Astrocyte (in vitro differentiated cells and primary cell): ENCODE data around the gene GDPD5. TPM values are rescaled to one million over a fixed set of nuclear protein-coding genes. Genes with fewer than 3 reads are reported as not detected.

Source experiments
- DNase-seq: peaks from one replicate; pipeline ENCODE4 v3.0.0-alpha.2; 2010; ENCODE audit warnings: low read depth
- FAIRE-seq: peaks from 2 replicates; lab custom pipeline; 2011; peaks lifted over from hg19 to GRCh38; lab: Jason Lieb, UNC
- H2AFZ ChIP-seq: 2 replicates; pipeline ENCODE4 v1.6.0; 2012; ENCODE audit warnings: low read depth, low read length, inconsistent platforms
- H3K27ac ChIP-seq: 2 replicates; pipeline ENCODE4 v1.5.1; 2011; ENCODE audit warnings: low read depth, low read length, inconsistent platforms
- H3K27me3 ChIP-seq: 2 replicates; pipeline ENCODE4 v1.6.0; 2011; ENCODE audit warnings: low read length, inconsistent platforms; ENCODE audit not compliant: insufficient read depth
- H3K36me3 ChIP-seq: 2 replicates; pipeline ENCODE4 v1.5.1; 2011; ENCODE audit warnings: low read length, inconsistent platforms; ENCODE audit not compliant: insufficient read depth
- H3K4me1 ChIP-seq: 2 replicates; pipeline ENCODE4 v1.5.1; 2011; ENCODE audit warnings: low read length, inconsistent platforms; ENCODE audit not compliant: insufficient read depth
- H3K4me2 ChIP-seq: 2 replicates; pipeline ENCODE4 v1.6.0; 2012; ENCODE audit warnings: low read length, inconsistent platforms
- H3K4me3 ChIP-seq: 2 replicates; pipeline ENCODE4 v1.5.1; 2011; ENCODE audit warnings: low read depth, mild to moderate bottlenecking, low read length, inconsistent platforms; ENCODE audit not compliant: insufficient read depth
- H3K79me2 ChIP-seq: 2 replicates; pipeline ENCODE4 v1.6.0; 2012; ENCODE audit warnings: mild to moderate bottlenecking, low read length, inconsistent platforms; ENCODE audit not compliant: insufficient read depth
- H3K9ac ChIP-seq: 2 replicates; pipeline ENCODE4 v1.6.0; 2012; ENCODE audit warnings: mild to moderate bottlenecking, low read length, inconsistent platforms
- H3K9me3 ChIP-seq: 2 replicates; pipeline ENCODE4 v1.5.1; 2012; ENCODE audit warnings: low read depth, mild to moderate bottlenecking, low read length, inconsistent platforms; ENCODE audit not compliant: insufficient read depth
- H4K20me1 ChIP-seq: 2 replicates; pipeline ENCODE4 v1.6.0; 2012; ENCODE audit warnings: low read length, inconsistent platforms; ENCODE audit not compliant: insufficient read depth
- H3K27ac Mint-ChIP-seq: one replicate; pipeline ENCODE4 v1.8.0; 2021; ENCODE audit warnings: mild to moderate bottlenecking, mixed read lengths; ENCODE audit not compliant: unreplicated experiment
- H3K27me3 Mint-ChIP-seq: one replicate; pipeline ENCODE4 v1.8.0; 2021; ENCODE audit warnings: low read depth, mixed read lengths; ENCODE audit not compliant: unreplicated experiment
- H3K36me3 Mint-ChIP-seq: one replicate; pipeline ENCODE4 v1.8.0; 2021; ENCODE audit warnings: low read depth, mixed read lengths; ENCODE audit not compliant: unreplicated experiment
- H3K4me1 Mint-ChIP-seq: one replicate; pipeline ENCODE4 v1.8.0; 2021; ENCODE audit warnings: low read depth, mixed read lengths; ENCODE audit not compliant: unreplicated experiment
- H3K4me3 Mint-ChIP-seq: one replicate; pipeline ENCODE4 v1.8.0; 2021; ENCODE audit warnings: mild to moderate bottlenecking, moderate library complexity, mixed read lengths; ENCODE audit not compliant: unreplicated experiment
- H3K9me3 Mint-ChIP-seq: one replicate; pipeline ENCODE4 v1.8.0; 2021; ENCODE audit warnings: mild to moderate bottlenecking, mixed read lengths; ENCODE audit not compliant: unreplicated experiment
- CTCF ChIP-seq: IDR thresholded peaks from 2 replicates; pipeline ENCODE4 v1.5.1; 2011; ENCODE audit warnings: low read depth, mild to moderate bottlenecking, inconsistent platforms, low read length, moderate library complexity; ENCODE audit not compliant: insufficient read depth
- EZH2 ChIP-seq: IDR thresholded peaks from 2 replicates; pipeline ENCODE4 v1.6.1; 2012; ENCODE audit warnings: mild to moderate bottlenecking, low read length, inconsistent platforms; ENCODE audit not compliant: insufficient read depth
- total RNA-seq: library from RNA; stranded (reverse); gene quantifications from 2 replicates; pipeline ENCODE4 v1.2.1, GENCODE V29; 2021

The GDPD5 gene
- total RNA-seq, 1 donor from 2014 or later, result 9.4 TPM

- Histone ChIP-seq H3K9me3 (no peaks in the 10 kb centered on the region), H3K4me2 (no peak overlapping the region), H3K9ac (no peak overlapping the region), H2AFZ (no peak overlapping the region), H3K79me2 (no peaks in the 10 kb centered on the region), H3K4me1 (peaks cover 4% of the 10 kb centered on the region), H3K36me3 (no peaks in the 10 kb centered on the region), H4K20me1 (no peaks in the 10 kb centered on the region), H3K27ac (no peak overlapping the region), H3K27me3 (peaks cover 32% of the 10 kb centered on the region), H3K4me3 (no peak overlapping the region)
- DNase-seq (no peak), FAIRE-seq (no peak)
- Mint-ChIP-seq H3K4me3 (no peak overlapping the region), H3K4me1 (no peaks in the 10 kb centered on the region), H3K9me3 (peaks cover 7% of the 10 kb centered on the region), H3K36me3 (peaks cover 8% of the 10 kb centered on the region), H3K27me3 (peaks cover 72% of the 10 kb centered on the region), H3K27ac (no peak overlapping the region)
- TF ChIP-seq EZH2, result no peak
- no peak for TF ChIP-seq CTCF
Measured at GRCh38 chr11:75435571-75435925, 90.2 kb downstream of the GDPD5 start.

- H3K79me2 ChIP-seq, result no peaks in the 10 kb centered on the region
- H3K4me2 ChIP-seq, result no peak overlapping the region
- H3K36me3 Mint-ChIP-seq, result peaks cover 8% of the 10 kb centered on the region
- no peak overlapping the region for H3K4me3 Mint-ChIP-seq
- peaks cover 8% of the 10 kb centered on the region for H3K4me1 ChIP-seq
- H3K27ac ChIP-seq, result no peak overlapping the region
- no peak overlapping the region for H2AFZ ChIP-seq
- H4K20me1 ChIP-seq, result no peaks in the 10 kb centered on the region
- H3K4me1 Mint-ChIP-seq, result no peaks in the 10 kb centered on the region
- FAIRE-seq (no peak), DNase-seq (no peak)
- peaks cover 34% of the 10 kb centered on the region for H3K27me3 ChIP-seq
- H3K9me3 Mint-ChIP-seq, result peaks cover 7% of the 10 kb centered on the region
- no peak overlapping the region for H3K4me3 ChIP-seq
- H3K27ac Mint-ChIP-seq, result no peak overlapping the region
- no peak overlapping the region for H3K9ac ChIP-seq
- H3K27me3 Mint-ChIP-seq, result peaks cover 67% of the 10 kb centered on the region
- TF ChIP-seq EZH2 (no peak), CTCF (no peak)
- no peaks in the 10 kb centered on the region for H3K9me3 ChIP-seq
- no peaks in the 10 kb centered on the region for H3K36me3 ChIP-seq
Measured at GRCh38 chr11:75434886-75435570, 90.7 kb downstream of the GDPD5 start.

GRCh38 chr11:75434051-75434450 is 91.7 kb downstream of the GDPD5 start:
- peaks cover 8% of the 10 kb centered on the region for H3K36me3 Mint-ChIP-seq
- no peak overlapping the region for H3K4me2 ChIP-seq
- no peak overlapping the region for H3K27ac Mint-ChIP-seq
- FAIRE-seq (no peak), DNase-seq (no peak)
- H3K4me1 ChIP-seq, result peaks cover 8% of the 10 kb centered on the region
- H3K79me2 ChIP-seq, result no peaks in the 10 kb centered on the region
- no peak overlapping the region for H2AFZ ChIP-seq
- no peaks in the 10 kb centered on the region for H4K20me1 ChIP-seq
- peaks cover 70% of the 10 kb centered on the region for H3K27me3 Mint-ChIP-seq
- no peak overlapping the region for H3K27ac ChIP-seq
- H3K9me3 ChIP-seq, result peaks cover 7% of the 10 kb centered on the region
- no peaks in the 10 kb centered on the region for H3K4me1 Mint-ChIP-seq
- H3K9ac ChIP-seq, result no peak overlapping the region
- H3K4me3 ChIP-seq, result no peak overlapping the region
- peaks cover 11% of the 10 kb centered on the region for H3K9me3 Mint-ChIP-seq
- no peak overlapping the region for H3K4me3 Mint-ChIP-seq
- no peak for TF ChIP-seq EZH2
- H3K27me3 ChIP-seq, result peaks cover 37% of the 10 kb centered on the region
- H3K36me3 ChIP-seq, result no peaks in the 10 kb centered on the region
